Activated T-helper 9 cell treated with anti-CD3 and anti-CD28 coated beads, Interleukin-2, amount 50 U/mL, for 16 hours (primary cell): ENCODE measurements around the gene ATP5ME.

Experiments
- DNase-seq: peaks from one replicate; pipeline ENCODE4 v3.0.0-alpha.2; 2020; ENCODE audit warnings: low read depth

Gene ATP5ME

GRCh38 chr4:633976-634598, 40.0 kb downstream of the ATP5ME start:
- DNase-seq: no peak

DNA sequence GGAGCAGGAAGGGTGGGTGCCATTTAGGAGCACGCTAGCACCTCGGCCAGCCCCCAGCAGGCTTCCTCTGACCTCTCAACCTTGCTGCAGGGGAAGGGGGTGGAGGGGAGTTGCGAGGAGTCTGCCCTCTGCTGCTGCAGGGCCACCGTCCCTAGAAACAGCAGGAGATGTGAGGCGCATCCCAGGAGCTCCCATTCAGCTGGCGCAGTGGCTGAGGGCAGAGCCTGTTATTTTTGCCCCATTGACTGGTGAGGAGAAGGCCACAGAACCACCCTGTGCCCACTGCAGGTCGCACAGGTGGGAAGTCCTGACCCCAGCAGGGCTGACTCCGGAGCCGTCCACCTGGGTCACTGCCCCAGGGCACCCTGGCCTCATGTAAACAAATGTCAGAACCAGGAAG, 40.7 kb downstream of the ATP5ME start:
- DNase-seq: no peak

DNA sequence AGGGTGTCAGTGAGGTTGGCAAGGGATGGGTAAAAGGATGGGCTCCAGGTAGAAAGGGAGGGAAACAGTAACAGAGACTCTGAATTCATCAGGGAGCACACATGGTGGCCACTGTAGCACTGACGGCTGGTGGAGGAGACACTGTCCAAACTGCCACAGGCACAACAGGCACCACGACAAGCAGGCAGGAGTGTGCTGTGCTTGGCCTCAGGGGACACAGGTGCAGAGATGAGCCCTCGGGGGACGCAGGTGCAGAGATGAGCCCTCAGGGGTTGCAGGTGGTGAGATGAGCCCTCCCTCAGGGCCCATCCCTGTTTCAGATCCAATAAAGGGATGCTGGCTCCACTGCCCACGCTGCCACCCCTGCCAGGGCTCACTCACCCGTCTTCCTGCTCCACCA, 41.1 kb downstream of the ATP5ME start:
- DNase-seq: no peak

GRCh38 chr4:632196-632790, 41.8 kb downstream of the ATP5ME start:
- no peak for DNase-seq

DNA sequence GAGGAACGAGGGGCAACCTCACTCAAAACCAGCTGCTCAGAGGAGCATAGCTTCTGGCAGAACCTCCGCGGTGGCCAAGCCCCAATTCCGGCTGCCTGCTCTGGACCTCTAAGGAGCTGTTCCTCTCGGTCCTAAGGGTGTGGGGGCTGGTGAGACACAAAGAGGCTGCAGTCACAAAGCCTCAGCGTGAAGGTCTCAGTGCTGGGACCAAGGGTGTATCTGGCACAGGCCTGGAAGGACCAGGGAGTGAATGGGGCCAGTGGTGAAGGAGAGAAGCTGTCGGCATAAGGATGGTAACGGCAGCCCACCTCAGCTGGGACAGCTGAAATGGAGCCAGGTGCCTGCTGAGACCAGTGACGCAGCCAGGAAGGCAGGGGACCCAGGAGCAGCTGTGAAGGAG, 43.4 kb downstream of the ATP5ME start:
- DNase-seq: no peak

GRCh38 chr4:629915-630641, 44.0 kb downstream of the ATP5ME start:
- no peak for DNase-seq

DNA sequence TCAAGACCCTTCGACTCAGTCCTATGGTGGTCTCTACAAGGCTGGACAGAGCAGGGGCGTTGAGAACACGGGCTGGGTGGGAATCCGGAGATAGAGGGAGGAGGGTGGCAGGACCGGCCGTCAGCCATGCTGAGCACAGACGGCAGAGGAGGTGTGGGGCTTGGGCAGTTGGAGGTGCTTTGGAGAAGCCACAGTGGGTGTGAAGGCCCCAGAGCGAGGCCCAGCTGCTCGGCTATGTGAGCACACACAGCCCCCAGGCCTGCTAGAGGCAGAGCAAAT, 44.5 kb downstream of the ATP5ME start:
- no peak for DNase-seq

DNA sequence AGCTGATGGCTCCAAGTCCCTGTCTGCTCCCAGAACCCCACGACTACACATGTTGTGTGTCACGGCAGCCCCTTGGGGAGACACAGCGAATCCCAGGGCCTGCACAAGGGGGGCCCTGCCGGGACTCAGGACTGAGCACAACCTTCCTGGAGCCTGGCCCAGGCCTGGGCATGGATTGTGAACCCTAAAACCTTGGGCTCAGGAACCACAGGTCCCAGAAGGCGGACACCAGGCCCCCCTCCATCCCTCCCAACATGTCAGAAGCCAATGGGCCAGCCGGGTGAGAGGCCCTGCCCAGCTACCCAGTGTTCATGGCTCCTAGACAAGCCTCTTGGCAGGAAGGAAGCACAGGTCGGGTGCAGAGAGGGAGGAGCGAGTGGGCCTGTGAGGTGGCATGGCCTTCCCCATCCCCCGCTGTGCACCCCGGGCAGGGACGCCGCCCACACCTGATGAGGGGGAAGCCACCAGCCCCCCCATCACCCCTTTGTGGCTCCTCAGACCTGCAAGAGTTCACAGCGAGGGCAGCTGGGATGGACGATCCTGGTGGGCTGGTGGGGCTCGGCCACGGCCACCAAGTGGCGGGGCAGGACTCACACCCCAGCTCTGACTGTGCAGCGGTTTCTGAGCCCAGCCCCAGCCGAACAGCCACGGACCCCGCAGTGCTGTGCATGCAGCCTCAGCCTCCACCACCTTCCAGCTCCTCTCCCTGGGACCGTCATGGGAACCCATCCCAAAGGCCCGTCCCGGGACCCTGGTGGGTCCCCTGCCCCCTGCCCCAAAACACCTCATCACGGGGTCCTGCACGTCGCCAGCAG, 45.0 kb downstream of the ATP5ME start:
- no peak for DNase-seq

DNA sequence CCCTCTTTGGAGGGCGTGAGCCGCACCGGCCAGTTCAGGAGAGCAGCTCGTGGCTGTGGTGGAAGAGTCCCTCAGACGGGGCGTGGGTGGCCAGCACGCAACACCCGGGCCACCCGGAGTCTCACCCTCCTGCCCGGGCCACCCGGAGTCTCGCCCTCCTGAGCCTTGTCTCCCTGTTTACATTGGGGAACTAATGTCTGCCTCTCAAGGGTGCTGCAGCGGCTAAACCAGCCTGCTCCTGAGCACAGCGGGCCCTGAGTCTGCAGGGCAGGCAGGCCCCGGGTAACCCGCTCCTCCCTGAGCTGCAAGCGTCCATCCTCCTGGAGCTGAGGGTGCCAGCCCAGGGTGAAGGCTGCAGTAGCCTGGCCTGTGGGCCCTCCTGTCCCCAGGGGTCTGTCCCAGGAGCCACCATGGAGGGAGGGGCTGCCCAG, 45.8 kb downstream of the ATP5ME start:
- no peak for DNase-seq

DNA sequence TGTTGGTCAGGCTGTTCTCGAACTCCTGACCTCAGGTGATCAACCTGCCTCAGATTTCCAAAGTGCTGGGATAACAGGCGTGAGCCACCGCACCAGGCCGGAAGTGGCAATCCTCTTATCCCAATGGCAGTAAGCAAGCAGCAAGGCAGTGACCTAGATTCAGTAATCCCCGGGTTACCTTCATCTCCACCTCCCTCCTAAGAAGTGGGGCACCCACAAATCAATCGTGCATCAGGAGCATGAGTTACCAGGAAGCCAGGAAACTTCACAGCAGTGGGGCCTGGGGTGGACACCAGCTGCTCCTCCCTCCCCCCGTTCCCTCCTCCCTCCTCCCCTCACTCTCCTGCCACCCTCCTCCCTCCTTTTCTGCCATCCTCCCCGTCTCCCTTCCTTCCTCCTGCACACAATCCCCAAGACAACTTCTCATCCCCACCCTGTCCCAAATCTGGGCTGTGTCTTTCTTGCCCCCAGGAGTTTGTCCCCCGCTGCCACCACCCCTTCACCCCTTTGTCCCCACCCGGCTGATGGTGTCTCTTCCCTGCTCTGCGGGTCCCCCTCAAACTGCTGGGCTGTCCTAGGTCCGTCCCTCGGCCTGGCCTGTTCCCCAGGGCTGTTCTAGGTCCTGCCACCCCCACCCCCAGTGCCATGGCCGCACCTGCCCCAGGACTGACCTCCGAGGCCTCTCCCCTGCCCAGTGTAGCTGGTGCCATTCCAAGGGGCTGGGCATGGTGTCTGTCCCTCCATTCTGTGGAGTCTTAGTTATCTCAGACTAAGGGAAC, 46.5 kb downstream of the ATP5ME start:
- DNase-seq: no peak

GRCh38 chr4:626201-627091, 47.6 kb downstream of the ATP5ME start:
- no peak for DNase-seq

DNA sequence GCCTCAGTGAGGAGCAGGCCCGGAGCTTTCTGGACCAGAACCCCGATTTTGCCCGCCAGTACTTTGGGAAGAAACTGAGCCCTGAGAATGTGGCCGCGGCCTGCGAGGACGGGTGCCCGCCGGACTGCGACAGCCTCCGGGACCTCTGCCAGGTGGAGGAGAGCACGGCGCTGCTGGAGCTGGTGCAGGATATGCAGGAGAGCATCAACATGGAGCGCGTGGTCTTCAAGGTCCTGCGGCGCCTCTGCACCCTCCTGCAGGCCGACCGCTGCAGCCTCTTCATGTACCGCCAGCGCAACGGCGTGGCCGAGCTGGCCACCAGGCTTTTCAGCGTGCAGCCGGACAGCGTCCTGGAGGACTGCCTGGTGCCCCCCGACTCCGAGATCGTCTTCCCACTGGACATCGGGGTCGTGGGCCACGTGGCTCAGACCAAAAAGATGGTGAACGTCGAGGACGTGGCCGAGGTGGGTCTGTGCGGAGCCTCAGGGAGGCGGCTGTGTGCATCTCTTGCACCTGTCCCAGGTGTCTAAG, 48.4 kb downstream of the ATP5ME start:
- DNase-seq: no peak

DNA sequence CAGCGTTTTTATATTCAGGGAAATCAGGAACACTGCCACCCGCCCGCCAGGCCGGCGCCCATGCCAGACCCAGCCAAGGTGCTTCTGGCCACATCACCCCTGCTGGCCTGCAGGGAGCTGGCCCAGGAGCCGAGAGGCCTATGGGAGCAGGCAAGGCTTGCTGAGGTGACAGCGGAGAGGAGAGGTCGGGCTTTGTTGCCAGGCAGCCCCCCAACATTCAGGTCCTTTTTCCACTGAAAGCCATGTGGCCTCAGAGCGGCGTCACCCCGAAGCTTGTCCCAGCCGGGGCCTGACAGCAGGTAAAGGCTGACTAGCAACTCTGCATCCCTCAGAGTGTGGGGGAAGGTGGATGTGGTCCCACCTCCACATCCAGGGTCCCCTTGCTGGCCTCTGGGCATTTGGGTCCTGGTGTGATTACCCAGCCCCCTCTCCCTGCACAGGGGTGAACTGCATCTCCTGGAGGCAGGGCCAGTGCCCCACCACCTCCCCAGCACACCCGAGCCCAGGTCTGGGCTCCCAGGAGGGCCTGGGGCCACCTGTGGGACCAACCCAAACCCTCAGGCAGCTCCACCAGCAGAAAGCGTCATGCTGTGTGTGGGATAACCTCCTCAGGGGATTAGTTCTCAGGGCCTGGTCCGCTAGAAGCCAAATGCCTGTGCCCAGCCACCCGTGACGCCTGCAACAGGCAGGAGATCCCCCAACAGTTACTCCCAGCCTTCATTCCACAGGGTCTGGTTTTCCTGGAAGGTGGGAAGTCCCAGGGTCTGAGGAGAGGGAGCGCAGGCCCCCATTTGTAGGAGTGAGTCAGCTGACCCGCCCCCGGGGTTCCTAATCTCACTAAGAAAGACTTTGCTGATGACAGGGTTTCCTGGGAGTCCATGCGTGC, 49.1 kb downstream of the ATP5ME start, which contains the start of gene PDE6B:
TSS of gene PDE6B (plus strand) at position 869 of the 886 bp plus-strand sequence. CDS start 54 bp downstream, outside the sequence.
- no peak for DNase-seq

DNA sequence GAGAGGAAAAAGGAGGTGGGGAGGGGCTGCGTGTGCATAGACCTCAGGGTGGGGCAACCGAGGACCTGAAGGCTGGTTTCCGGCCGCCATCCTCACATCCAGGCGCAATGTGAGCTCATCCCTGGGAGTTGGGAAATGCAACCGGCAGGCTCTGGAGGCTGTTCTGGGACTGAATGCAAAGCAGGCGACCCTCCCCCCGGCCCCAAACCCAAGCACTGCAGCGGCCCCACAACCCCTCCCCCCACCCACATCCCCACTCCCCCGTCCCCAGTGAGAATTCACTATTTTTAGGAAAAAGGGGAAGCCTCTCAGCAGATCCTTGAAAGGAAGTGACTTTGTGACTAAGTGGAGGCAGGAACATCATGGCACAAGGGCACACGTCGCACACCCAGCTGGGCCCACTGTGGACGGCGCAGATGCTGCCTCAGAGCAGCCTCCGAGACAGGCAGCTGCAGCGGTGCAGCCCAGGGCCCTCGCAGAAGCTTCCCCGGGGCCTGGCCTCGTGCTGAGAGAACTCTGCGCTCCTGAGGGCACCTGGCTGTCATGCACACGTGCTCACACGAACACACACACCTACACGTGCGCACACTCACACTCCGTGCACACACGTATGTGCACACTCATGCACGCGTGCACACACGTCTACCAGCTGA, 50.0 kb downstream of the ATP5ME start:
- DNase-seq: no peak

DNA sequence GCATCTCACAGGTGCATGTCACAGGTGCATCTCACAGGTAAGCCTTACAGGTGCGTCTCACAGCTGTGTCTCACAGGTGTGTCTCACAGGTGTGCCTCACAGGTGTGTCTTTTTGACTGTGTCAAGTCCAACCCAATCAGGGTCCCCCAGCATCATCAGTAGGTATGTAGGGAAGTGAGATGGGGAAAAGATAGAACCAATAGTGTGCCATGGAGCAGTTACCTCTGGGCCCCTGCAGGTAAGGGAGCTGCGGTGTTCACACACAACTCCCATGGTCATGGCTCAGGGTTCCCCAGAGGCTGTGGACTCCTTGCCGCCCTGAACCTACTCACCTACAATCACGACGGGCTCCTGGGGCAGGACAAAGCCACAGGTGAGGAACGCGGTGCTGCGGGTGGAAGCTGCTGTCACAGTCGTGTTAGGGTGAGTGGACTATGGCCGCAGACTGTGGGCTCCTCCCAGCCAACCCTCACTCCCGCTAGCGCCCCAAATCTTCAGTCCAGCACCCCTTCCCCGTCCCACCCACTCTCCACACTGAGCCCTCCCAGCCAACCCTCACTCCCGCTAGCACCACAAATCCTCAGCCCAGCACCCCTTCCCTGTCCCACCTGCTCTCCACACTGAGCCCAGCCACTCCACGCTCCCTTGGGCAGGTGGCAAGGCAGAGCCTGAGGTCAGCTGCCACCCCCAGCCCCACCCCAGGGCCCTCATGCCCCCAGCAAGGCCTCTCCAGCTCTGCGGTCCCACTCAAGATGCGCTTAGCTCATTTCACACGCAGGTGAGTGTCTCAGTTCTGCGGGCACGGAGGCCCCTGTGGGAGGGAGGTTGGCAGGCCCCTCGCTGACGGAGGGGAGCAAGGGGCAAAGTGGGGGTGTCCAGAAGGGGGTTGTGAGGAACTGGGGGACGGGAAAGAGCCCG, 50.8 kb downstream of the ATP5ME start:
- DNase-seq: no peak
